Measurements from ENCODE around the gene RYR3.

Gene RYR3

GRCh38 chr15:33716025-33716424 is 405.3 kb downstream of the RYR3 start:
- DNase-seq (ENCODE audit: low spot score) = no peak

GRCh38 chr15:33720952-33721351 is 410.2 kb downstream of the RYR3 start:
- DNase-seq (ENCODE audit: low spot score) = no peak

GRCh38 chr15:33722005-33722672 is 411.4 kb downstream of the RYR3 start:
- DNase-seq (ENCODE audit: low spot score) = no peak

DNA sequence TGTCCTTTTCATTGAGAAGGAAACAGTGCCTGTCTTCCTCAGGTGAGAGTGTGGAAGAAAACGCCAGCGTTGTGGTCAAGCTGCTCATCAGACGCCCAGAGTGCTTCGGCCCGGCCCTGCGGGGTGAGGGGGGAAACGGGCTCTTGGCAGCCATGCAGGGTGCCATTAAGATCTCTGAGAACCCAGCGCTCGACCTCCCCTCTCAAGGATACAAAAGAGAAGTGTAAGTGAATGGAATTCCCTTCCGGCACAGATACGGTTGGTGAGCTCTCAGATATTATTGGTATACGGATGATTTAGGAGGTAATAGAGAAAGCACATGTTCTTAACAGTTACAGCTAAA is 411.9 kb downstream of the RYR3 start:
- DNase-seq (ENCODE audit: low spot score) = no peak

- DNase-seq (ENCODE audit: low spot score) = no peak
These were observed 413.7 kb downstream of the RYR3 start for GRCh38 chr15:33724321-33725036.

- DNase-seq (ENCODE audit: low spot score) = no peak
These were observed 418.9 kb downstream of the RYR3 start for GRCh38 chr15:33729653-33730052.

GRCh38 chr15:33730815-33731214 is 420.0 kb downstream of the RYR3 start:
- DNase-seq (ENCODE audit: low spot score) = no peak

DNA sequence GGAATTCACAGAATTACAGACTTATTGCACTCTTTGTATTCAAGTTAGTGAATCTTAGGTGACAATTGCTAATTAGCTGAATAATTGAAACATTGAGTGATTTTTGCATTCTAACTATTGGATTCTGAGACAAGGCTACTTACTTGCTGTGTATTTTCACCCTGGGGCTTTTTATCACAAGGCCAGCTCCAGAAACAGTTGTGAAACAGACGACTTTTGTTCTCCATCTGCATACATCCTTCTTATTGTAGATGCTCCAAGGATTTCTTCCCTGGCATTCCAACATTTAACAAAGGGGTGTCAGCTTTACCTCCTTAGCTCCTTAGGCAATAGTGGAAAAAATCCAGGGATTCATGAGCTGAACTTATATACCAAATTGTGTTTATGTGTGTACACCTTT is 424.4 kb downstream of the RYR3 start:
- DNase-seq (ENCODE audit: low spot score) = no peak

GRCh38 chr15:33735637-33736247 is 425.0 kb downstream of the RYR3 start:
- DNase-seq (ENCODE audit: low spot score) = no peak

DNA sequence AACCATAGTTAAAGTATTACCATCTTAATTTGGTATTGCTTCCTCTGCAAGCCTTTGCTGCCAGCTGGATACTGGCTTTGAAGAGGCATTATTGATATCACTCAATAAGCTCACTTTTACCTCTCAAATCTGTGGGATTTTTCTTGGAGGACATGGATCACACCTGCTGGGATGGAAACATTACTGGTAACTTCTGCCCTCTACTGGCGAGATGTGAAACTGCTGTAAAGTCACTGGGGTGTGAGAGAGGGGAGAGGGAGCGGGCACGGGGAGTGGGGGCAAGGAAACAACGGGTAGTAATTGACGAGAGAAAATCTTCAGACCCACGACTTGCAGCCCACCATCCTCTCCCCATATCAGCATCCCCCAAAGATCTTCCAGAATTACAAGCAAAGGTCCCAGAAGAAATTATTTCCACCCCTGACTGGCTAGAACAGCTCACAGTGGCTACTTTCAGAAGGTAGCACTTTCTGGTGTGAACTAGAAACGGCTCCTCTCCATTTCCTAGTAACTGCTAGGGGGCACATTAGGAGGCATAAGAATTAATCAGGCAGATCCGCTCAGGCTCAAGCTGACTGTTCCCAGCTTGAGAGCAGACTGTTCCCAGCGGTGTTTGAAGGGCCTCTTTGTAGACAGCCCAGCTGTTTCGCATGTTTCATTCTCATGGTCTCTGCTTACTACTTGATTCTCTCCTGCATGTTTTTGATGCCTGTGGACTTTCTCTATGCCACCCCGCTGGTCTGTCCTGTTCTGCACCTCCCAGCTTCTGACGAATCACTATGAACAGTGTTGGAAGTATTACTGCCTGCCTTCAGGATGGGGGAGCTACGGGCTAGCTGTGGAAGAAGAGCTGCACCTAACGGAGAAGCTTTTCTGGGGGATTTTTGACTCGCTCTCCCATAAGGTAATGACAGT is 427.2 kb downstream of the RYR3 start:
- DNase-seq (ENCODE audit: low spot score) = no peak

DNA sequence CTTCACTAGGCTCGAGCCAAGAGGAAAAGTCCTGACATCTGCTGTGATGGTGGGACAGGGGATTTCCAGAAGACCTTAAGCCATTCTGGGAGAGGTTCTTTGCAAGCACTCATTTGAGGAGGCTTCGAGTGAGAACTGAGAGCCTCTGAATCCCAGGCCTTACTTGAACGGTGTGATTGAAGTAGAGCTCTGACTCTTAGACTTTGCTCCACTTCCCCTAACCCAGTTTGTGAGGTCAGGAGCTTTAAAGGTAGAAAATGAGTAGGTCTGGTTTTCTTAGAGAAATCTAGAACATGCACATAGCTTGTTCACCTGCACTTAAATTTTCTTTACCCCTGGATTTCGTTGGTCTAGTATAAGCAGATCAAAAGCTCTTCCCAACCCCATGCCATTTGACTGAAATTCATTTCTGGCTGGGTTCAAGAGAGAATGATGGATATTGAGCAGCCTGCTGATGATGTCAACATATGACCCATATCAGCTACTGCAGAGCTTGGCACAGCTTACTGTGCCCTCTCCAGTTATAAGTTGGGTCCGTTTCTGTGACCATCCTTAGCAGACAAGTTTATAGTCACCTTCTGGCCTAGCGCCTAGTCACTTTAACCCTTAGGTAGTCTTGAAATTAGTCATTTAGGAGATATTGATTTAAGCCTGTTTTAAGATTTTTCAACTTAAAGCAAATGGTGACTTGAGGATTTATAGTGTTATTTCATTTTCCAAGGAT is 428.3 kb downstream of the RYR3 start:
- DNase-seq (ENCODE audit: low spot score) = no peak

- DNase-seq (ENCODE audit: low spot score) = no peak
These were observed 431.5 kb downstream of the RYR3 start for GRCh38 chr15:33742306-33742705.

- DNase-seq (ENCODE audit: low spot score) = no peak
These were observed 432.0 kb downstream of the RYR3 start for GRCh38 chr15:33742800-33743199.

DNA sequence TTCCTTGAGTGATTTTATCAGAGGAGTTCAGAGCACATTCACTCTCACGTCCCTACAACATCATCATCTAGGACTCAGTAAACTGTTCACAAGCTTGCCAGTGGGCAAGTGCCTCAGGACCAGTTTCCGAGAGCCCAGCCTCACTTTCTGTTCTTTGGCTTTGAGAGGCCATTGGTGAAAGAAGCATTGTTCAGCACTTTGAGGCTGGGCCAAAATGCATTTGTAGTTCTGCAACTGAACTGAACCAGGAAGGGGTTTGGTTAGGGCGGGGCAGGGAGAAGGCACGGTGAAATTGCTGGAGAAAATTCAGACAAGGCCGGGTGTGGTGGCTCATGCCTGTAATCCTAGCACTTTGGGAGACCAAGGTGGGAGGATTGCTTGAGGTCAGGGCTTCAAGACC is 435.4 kb downstream of the RYR3 start:
- no peak for DNase-seq (ENCODE audit: low spot score)

DNA sequence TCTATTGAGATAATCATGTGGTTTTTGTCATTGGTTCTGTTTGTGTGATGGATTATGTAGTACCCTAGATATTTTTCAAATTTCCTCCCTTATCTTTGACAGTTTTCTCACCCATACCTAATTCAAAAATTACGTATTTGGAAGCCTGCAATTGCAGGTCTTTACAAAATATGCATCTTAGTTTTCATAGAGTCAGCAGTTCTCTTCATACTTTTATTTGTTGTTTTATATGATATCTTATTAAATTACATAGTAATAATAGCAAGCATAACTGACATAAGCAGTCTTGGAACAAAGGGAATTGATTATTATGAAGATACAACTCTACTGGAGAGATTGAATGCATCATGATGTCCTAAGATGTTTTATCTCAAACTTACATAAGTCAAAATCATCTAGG is 442.2 kb downstream of the RYR3 start:
- no peak for DNase-seq (ENCODE audit: low spot score)

- DNase-seq (ENCODE audit: low spot score) = no peak
These were observed 443.5 kb downstream of the RYR3 start for GRCh38 chr15:33754242-33754641.

GRCh38 chr15:33756961-33757360 is 446.2 kb downstream of the RYR3 start:
- no peak for DNase-seq (ENCODE audit: low spot score)

DNA sequence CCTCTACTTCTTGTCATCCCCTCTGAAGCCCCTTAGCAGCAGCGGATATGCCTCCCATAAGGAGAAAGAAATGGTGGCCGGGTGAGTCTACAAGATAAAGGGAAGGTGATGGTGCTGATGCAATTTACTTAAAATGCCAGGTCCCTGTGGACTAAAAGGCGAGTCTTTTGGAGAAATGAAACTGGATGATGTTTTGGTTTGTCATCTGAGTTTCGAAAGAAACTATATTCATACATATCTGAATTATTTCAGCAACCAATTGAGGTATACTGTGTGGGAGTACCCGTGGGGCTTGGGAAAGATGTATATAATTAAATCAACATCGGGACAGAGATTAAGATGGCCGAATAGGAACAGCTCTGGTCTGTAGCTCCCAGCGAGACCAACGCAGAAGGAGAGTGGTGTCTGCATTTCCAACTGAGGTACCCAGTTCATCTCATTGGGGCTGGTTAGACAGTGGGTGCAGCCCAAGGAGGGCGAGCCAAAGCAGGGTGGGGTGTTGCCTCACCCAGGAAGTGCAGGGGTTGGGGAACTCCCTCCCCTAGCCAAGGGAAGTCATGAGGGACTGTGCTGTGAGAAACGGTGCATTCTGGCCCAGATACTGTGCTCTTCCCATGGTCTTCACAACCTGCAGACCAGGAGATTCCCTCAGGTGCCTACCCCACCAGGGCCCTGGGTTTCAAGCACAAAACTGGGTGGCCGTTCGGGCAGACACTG is 446.9 kb downstream of the RYR3 start:
- no peak for DNase-seq (ENCODE audit: low spot score)

DNA sequence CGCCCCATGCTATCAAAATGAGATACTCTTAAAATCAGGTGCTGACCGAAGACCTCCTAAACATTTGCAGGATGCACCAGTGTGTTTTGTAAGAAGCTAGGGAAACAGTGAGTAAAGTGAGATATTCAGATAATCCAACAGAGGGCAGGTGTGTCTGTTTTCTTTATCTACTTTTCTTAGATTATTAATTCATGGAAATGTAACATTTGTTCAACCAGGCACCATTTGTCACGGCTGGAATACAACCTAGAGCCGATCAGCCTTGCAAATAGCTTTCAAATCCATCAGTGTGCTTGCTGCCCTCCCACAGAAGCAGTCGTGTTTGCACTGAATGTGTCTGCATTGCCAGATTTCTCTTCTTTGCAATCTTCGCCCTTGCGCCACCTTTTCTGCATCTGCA is 455.6 kb downstream of the RYR3 start:
- DNase-seq (ENCODE audit: low spot score) = no peak

DNA sequence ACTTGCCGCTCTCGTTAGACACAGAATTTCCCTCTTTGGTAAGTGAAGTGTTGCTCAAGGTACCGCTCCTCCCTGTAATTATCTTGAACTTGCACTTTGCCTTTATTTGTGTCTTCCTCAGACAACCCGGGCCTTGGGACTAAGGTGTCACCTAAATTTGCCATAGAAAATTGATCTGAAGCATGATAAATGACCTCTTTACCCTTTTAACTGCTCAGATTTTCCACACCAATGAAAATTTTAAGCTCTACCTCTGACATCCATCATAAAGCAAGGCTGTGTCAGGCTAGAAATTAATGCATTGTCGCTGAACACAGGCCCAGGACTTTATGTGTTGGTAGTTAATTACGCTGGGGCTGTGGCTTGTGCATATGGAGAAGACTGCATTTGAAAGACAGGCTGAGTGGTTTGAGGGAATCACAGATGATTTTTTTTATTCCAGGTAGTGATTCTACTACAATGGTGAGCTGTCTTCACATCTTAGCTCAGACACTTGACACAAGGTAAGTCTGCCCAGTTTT is 458.0 kb downstream of the RYR3 start:
- no peak for DNase-seq (ENCODE audit: low spot score)

DNA sequence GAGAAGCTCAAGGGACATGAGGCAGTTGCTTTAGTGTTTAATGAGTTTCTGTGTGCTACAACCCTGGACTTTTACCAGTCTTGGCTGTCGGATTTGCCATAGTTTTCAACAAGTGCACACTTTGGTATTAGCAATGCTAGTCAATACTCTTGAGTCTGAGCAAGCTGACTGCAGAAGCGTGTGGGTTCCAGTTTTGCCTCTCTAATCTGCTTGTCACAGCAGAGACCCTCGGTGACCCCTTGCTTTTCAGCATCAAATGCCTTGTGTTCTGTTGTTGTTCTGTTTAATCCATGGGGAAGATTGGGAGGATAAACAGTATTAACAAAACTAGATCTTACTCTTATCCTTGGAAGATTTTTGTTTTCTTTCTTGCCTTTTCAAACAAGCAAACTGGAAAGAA is 463.2 kb downstream of the RYR3 start:
- DNase-seq (ENCODE audit: low spot score) = no peak
